Activated CD4-positive, alpha-beta T cell treated with anti-CD3 and anti-CD28 coated beads for 1 hour (primary cell): ENCODE results near the gene LMBR1.
"Not testable (repeated sequence)": the region's sequence is repeated elsewhere in the genome, so short reads cannot be mapped to it uniquely, and the experiment has no call there.

ENCODE experiments used
- DNase-seq: peaks from one replicate; pipeline ENCODE4 v3.0.0-alpha.2; 2020

The LMBR1 gene

DNA sequence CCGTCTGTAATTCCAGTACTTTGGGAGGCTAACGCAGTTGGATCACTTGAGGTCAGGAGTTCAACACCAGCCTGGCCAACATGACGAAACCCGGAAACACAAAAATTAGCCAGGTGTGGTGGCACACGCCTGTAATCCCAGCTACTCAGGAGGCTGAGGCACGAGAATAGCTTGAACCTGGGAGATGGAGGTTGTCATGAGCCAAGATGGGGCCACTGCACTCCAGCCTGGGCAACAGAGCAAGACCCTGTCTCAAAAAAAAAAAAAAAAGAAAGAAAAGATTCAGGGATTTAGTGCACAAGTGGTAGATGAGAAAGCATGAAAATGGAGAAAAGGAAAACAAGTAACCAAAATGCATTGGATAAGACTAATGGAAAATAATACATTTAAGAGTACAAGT is 49.4 kb downstream of the LMBR1 start:
- not testable (repeated sequence) for DNase-seq

DNA sequence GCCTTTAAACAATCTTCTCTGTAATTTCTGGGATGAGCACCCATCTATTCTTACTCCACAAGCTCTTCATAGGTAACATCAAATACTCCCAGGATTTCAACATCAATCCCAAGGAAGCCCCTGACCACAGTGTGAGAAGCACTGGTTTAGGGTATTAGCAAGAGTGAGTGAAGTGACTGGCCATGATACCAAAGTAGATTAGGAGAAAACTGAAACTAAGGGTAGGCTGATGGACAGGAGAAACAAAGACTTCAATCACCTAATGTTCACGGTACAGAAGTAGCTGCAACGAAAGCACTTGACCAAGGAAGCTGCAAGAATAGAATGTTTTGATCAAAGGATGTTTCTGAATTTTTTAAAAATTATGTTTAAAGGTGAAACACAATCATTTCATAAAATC is 49.8 kb downstream of the LMBR1 start:
- DNase-seq = no peak

DNA sequence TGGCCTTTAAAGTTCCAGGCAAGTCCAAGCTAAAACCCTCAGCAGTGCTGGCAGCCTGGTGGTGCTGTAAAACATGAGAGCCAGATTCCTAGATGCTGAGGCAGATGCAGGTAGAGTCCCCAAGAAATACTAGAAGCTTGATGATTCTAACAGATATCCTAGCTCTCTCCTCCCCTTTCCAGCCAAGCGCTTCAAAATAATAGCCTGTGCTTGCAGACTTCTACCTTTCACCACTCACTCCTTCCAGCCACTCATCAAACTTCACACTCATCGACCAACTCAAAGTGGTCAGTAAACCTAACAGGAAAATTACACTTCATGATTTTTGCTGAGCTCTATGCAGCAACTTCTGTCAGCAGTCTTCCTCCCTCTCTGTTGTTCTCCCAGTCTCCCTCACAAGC is 50.2 kb downstream of the LMBR1 start:
- no peak for DNase-seq

DNA sequence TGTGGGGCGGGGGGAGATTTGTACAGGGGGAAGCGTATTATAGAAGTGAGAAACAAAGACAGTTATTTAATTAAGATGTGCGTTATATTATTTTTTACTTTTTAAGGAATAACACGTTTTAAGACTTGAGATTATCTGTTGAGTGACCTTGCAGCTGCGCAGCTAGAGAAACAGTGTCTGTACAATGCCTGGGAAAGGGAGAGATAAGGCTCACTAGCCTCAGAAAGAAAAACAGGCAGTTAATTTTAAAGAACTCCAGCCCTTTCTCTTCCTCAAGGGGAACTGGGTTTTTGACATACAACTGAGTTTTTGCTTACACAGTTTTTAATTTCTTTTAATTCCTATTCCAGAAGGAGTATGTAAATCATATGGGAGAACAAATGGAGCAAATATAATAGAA is 50.7 kb downstream of the LMBR1 start:
- DNase-seq = no peak

DNA sequence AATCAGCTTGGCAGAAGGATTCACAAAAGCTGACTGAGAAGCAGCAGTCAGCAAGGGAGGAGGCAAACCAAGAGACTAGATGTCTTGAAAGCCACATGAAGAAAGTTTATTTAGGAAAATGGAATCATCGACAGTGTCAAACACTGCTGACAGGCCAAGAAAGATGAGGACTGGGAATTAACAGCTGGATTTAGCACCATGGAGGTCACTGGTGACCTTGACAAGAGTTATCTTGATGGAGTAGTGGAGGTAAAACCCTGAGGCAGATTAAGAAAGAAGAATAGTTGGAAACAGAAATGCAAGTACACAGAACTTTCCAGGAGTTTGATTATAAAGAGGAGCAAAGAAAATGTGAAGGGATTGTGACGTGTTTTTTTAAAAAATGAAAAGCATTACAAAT is 51.5 kb downstream of the LMBR1 start:
- no peak for DNase-seq

DNA sequence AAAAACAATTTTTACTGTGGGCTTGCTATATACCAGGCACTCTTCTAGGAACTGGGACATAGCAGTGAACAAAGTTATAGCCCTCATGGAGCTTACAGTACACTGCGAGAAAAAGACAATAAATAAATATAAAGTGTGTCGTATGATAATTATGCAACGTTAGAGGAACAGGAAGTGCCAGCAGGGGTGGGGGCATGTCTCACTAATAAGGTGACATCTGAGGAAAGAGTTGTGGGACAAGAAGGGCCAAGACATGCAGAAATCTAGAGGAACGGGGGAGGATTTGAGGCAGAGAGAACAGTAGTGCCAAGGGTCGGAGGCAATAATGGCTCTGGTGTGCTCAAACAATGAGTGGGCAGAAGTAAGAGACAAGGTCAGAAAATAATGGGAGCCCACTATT is 52.8 kb downstream of the LMBR1 start:
- no peak for DNase-seq

DNA sequence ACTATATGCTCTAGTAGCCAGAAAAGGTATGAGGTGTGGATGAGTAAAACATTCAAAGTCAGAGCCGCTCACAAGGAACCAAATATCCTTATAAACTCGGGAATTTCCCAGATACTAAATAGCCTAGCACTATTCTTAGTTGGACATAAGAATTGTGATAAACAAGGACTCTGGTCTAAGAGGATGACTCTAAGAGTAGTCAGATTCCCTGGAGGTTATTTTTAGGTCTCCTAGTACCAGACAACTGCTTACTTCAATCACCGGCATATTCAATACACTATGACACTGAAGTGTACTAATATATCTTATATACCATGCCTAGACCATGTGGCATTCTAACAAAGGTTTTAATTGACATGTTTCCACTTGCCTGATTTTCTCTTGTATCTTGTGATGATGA is 56.5 kb downstream of the LMBR1 start:
- no peak for DNase-seq

DNA sequence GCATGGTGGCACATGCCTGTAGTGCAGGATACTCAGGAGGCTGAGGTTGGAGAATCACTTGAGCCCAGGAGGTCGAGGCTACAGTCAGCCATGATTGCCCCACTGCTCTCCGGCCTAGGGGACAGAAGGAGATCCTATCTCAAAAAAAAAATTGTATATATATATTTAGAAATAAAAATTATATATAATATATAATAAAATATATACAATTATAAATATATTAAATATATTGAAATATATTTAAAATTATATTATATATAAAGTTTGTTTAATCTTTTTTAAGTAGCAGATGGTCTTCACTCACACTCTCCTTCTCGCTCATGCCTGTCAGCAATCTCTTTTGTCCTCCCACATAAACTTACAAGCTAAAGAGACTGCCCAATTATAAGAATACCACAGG is 58.5 kb downstream of the LMBR1 start:
- DNase-seq = no peak

DNA sequence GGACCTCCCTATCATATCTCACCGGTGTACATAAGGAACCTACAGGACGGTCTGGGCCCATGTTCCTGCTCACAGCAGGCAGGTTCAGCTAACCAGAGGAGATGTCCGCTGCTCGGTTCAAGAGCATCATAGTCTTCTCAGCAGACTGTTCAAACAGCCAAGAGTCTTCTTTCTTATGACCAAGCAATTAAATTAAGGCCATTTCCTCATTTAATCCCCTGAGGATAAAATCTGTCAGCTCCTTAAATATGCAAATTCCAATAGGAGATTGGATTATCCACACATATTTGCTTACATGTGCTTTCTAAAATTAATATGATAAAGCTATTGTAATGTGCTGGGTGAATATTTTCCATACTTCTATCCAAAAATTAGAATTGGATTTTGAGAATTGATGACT is 59.7 kb downstream of the LMBR1 start:
- DNase-seq = no peak

DNA sequence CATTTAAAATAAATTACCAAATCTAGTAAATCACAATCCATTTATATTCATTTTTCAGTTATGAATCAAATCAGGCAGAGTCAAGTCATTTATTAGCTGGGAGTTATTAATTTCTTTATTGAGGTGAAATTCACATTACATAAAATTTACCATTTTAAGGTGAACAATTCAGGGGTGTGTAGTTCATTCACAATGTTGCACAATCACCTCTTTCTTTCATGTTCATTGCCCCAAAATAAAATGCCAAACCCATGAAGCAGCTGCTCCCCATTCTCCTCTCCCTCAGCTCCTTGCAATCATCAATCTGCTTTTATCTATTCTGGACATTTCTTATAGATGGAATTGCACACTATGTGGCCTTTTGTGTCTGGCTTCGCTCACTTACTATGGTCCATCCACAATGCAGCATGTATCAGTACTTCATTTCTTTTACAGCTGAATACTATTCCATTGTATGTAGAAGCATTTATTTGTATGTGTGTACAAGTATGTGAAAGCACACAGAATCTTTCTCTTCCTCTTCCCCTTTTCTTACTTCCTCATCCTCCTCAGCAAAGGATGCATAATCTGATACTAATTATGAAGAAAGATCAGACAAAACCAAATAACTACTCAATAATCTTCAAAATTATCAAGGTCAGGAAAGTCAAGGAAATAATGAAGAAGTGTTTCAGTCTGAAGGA is 60.6 kb downstream of the LMBR1 start:
- DNase-seq = no peak

DNA sequence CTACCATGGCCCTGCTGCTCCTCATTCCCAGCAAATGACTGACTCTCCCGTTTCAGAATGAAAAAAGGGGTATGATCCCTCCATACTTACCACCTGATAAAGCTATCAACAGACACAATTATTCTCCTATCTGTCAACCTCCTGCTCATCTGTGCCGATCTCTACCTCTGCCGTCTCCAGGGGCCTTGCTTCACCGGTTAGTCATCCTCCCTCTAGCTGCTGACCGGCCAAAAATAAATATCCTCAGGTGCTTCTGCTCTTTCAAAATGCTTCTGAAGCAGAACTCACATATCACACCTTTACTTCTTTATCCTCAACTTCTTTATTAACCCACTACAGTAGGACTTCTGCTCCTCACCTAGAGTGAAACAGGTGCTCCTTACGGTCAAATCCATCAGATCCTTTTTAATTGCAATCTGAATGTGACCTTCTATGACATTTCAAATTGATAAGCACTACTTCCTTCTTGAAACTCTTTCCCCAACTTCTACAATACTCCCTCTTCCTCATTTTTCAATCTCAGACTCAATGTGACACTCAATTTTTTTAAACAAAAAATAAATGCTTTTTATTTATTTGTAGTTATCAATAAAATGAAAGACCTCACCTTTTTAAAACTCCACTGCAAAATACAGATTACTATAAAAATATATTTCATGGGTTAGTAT is 63.2 kb downstream of the LMBR1 start:
- DNase-seq = no peak

DNA sequence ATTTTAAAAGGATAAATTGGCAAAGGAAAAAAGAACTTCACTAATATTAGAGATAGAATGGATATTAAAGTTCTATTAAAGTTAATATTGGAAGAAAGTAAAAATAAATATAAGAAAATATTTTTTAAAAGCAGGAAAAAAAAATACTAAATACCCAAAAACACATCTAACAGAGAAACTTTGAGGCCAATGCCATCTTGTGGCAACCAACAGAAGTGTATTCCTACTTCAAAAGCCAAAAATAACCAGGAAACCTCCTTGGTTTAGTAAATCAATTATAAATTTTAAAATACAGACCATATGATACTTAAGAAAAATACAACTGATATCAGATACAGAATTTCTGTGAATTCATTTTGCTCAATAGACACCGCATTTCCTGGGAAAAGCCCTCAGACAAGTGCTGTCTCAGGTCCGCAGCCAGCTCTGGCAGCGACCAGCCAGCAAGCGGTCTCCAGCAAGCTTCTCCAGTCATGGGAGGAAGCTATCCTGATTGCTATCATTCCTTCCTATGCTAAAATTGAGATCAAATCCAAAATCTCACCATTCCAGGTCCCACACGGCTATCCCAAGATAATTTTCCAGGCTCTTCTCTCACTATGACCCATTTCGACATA is 65.3 kb downstream of the LMBR1 start:
- DNase-seq = no peak

DNA sequence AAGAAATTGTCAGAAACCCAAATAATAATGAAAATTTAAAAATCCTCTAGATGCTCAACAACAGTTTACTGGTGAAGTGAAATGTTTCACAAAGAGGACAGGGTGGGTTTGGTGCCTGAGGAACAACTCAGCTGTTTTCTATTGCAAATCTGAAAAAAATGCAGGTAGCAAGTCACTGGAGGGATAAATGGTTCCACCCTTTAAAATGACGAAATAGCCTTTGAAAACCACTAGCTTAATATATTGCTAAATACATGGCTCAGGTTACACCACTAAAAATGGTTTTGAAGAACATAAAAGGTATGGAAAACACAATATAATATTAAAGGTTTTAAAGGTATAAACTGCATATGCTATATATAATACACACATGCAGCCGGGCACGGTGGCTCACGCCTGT is 69.5 kb downstream of the LMBR1 start:
- DNase-seq = no peak

DNA sequence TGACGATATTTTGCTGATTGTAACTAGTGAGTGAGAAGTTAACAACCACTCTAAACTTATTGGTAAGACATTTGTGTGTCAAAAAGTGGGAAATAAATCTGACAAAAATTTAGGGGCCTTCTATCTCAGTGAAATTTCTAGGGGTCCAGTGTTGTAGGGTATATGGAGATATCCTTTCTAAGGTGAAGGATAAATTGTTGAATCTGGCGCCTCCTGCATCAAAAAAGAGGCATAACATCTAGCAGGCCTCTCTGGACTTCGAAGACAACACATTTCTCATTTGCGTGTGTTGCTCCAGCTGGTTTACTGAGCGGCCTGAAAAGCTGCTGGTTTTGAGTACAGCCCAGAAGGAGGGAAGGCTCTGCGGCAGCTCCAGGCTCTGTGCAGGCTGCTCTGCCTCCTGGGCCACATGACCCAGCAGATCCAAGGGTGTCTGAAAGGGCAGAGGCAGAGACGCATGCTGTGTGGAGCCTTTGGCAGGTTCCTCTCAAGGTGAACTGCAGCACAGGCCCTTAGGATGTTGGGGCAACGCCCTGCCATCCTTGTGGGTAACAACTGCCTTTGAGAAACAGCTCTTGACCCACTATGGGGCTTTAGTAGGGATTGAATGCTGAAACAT is 72.4 kb downstream of the LMBR1 start:
- DNase-seq = no peak

DNA sequence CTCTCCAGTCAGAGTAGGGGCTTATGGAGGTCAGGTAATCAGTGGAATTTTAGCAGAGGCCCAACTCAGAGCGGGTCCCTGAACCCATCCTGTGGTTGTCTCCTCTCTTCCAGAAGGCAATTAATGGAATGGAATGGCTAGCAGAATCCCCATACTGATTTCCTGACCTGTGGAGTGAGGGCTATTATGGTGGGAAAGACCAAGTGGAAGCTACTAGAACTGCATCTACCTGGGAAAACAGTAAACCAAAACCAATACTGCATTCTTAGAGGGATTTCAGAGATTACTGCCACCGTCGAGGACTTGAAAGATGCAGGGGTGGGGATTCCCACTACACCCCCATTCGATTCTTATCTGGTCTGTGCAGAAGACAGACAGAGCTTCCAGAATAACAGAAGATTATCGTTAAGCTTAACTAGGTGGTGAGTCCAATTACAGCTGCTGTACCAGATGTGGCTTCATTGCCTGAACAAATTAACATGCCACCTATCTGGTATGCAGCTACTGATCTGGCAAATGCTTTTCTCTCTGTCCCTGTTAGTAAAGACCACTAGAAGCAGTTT is 73.2 kb downstream of the LMBR1 start:
- no peak for DNase-seq

DNA sequence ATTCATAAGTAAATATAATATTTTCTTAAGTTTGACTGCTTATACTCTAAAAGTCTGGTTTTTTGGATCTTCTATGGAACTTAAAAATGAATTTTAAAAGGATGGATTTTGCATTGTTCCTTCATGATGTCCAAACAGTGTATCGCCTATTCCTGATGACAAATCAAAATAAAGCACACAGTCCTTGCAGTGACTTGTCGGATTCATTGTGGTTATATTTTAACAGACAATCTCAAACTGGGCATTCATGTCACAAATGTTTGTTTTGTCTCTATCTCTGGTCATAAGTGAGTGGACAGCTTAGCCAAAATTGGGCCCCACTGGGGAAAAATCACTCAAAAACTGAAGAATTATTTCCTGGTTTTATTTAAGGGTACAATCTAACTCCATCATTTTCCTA is 74.8 kb downstream of the LMBR1 start:
- DNase-seq = no peak

DNA sequence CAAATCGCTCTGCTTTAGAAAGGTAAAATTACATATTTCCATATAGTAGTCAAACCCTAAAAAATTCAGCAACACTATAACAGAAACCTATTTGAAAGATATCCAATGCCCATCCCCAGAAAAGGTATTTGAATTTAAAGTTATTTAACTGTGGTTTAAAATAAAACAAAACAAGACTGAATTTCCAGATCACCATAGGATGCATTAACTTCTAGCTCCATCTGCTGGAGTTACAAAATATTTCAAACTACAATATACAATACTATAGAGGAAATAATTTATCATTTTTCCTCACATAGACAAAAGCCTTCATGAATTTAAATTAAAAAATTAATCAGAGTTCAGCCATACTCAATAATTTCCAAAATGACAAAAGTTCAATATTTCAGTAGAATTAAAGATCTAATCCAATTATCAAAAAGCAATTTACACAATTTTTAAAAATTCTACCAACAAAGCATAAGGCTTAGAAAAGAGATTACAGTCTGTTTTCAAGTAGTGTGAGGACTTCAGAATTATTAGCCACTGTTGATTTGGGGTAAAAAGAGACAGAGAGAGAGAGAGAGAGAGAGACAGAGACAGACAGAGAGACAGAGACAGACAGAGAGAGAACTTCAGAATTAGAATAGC is 75.9 kb downstream of the LMBR1 start:
- no peak for DNase-seq

DNA sequence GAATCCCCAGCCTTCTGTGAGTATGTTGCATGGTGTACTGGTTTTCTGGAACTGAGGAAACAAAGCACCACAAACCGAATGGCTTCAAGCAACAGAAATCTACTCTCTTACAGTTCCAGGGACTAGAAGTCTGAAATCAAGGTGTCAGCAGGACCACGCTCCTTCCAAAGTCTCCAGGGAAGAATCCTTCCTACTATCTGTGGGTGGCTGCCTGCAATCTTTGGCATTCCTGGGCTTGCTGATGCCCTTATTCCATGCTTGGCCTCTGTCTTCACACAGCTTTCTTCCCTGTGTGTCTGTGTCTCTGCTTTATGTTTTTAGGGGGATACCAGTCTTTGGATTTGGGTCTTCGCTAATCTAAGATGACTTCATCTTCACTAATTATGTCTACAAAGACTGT is 81.3 kb downstream of the LMBR1 start:
- DNase-seq = no peak

DNA sequence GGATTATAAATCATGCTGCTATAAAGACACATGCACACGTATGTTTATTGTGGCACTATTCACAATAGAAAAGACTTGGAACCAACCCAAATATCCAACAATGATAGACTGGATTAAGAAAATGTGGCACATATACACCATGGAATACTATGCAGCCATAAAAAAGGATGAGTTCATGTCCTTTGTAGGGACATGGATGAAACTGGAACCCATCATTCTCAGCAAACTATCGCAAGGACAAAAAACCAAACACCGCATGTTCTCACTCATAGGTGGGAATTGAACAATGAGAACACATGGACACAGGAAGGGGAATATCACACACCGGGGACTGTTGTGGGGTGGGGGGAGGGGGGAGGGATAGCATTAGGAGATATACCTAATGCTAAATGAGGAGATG is 89.3 kb downstream of the LMBR1 start:
- DNase-seq = not testable (repeated sequence)

DNA sequence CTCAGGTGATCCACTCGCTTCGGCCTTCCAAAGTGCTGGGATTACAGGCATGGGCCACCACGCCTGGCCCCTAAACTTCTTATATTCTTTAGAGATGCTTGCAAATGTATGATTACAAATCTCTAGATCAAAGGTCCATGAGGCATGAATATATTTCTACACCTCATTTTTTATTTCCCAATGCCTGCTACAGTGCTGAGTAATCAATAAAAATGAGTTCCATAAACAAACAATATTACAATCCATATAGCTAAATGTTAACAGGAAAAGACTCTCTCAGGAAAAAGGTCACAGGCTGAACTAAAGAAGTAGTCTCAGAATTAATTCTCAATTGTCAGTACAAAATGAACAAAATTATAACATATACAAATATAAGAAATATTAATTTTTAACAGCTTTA is 90.8 kb downstream of the LMBR1 start:
- DNase-seq = no peak

DNA sequence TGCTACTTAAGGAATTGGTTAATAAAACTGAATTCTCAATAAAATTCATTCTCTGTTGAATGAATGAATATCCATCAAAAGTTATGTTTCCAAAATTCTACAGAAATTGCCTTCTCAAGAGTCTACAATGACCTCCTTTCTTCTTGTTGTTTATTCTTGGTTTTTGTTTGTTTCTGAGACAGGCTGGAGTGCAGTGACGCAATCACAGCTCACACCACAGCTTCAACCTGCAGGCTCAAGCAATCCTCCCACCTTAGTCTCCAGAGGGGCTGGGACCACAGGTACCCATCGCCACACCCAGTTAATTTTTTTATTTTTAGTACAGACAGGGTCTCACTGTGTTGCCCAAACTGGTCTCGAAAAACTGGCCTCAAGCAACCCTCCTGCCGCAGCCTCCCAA is 97.6 kb downstream of the LMBR1 start:
- DNase-seq = no peak

DNA sequence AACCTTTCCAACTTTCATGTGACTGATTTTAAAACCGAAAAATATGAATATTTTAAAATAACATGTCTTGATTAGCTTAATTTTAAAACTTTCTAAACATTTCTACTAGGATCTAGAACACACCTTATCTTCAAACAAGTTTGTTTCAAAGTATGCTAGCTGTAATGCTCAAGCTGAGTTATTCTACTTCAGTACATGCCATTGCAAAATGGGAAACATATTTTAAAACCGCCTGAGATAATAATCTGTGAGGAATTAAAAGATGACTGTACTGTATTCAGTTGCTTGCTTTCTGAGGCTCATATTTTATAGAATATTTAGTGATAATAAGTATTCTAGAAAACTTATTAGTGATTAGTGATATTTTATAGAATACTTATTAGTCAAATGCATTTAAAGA is 99.6 kb downstream of the LMBR1 start:
- DNase-seq = no peak

DNA sequence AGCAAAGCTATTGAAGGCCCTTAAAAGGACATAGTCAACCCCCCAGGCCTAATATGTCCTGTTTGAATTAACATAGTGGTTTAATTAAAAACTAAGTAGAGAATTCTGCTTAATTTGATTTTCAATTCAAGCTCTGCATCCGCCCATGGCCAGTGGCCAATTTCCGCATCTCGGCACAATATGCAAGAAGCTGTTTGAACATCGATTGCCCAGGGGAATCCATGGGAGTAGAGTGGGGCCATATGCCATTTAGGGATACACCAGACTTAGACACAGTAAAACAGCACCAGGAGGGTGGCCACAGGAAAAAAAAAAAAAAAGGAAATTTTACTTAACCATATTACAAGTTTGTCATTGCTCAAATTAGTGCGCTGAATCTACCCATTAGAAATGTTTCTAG is 100.4 kb downstream of the LMBR1 start:
- no peak for DNase-seq
